ENCODE measurements around the gene CBX6. TPM values are rescaled to one million over a fixed set of nuclear protein-coding genes. Genes with fewer than 3 reads are reported as not detected.

The CBX6 gene
- 28.5 and 32.8 TPM in 2 replicates for total RNA-seq

GRCh38 chr22:38872172-38872830 lies at the start of gene CBX6:
Gene CBX6 (minus strand): TSS chr22:38872216. CDS start chr22:38872190, 26 bp downstream.

GRCh38 chr22:38843657-38844314 lies 28.2 kb downstream of the CBX6 start, which contains the start of gene NPTXR:
Gene NPTXR (minus strand): TSS chr22:38844028.

Other genes with a start within 250 kb of the CBX6 start
- gene FAM227A, start 215.8 kb downstream of the CBX6 start, total RNA-seq, result 1.1 and 2.5 TPM in 2 replicates
- gene CBY1, start 215.6 kb downstream of the CBX6 start, total RNA-seq, result 17.8 TPM in 2 replicates
- gene TOMM22, start 190.3 kb downstream of the CBX6 start, total RNA-seq, result 50.0 and 72.0 TPM in 2 replicates
- gene JOSD1, start 171.3 kb downstream of the CBX6 start, total RNA-seq, result 33.3 and 34.2 TPM in 2 replicates
- 16.1 and 36.7 TPM in 2 replicates for gene GTPBP1, start 166.3 kb downstream of the CBX6 start, total RNA-seq
- 31.8 and 40.4 TPM in 2 replicates for gene SUN2, start 116.2 kb downstream of the CBX6 start, total RNA-seq
- 12.0 and 16.2 TPM in 2 replicates for gene DNAL4, start 78.1 kb downstream of the CBX6 start, total RNA-seq
- gene NPTXR, start 28.2 kb downstream of the CBX6 start, total RNA-seq, result 0.26 and 1.1 TPM in 2 replicates
- gene APOBEC3A, start 85.4 kb upstream of the CBX6 start, total RNA-seq, result not detected in 2 replicates
- 0.09 and 0.79 TPM in 2 replicates for gene APOBEC3B, start 110.1 kb upstream of the CBX6 start, total RNA-seq
- 7.6 and 14.0 TPM in 2 replicates for gene APOBEC3C, start 142.0 kb upstream of the CBX6 start, total RNA-seq
- 1.6 and 2.7 TPM in 2 replicates for gene APOBEC3D, start 148.9 kb upstream of the CBX6 start, total RNA-seq
- gene APOBEC3F, start 168.6 kb upstream of the CBX6 start, total RNA-seq, result 6.1 and 11.8 TPM in 2 replicates
- gene APOBEC3G, start 205.1 kb upstream of the CBX6 start, total RNA-seq, result 11.7 and 21.6 TPM in 2 replicates
- 0.34 and 0.63 TPM in 2 replicates for gene APOBEC3H, start 225.0 kb upstream of the CBX6 start, total RNA-seq